Hindlimb muscle (tissue), 1 donor: Measurements from ENCODE around the gene PCDH7. TPM values are rescaled to one million over a fixed set of nuclear protein-coding genes. Genes with fewer than 3 reads are reported as not detected.

Experiments
- DNase-seq: peaks from one replicate; pipeline ENCODE4 v3.0.0-alpha.2; 2013
- polyA plus RNA-seq: library from polyadenylated mRNA; unstranded; fragments of 120-200 nt; gene quantifications from one replicate; pipeline ENCODE4 v1.2.1, GENCODE V29; 2013; ENCODE audit not compliant: insufficient read length

The PCDH7 gene, protein sequence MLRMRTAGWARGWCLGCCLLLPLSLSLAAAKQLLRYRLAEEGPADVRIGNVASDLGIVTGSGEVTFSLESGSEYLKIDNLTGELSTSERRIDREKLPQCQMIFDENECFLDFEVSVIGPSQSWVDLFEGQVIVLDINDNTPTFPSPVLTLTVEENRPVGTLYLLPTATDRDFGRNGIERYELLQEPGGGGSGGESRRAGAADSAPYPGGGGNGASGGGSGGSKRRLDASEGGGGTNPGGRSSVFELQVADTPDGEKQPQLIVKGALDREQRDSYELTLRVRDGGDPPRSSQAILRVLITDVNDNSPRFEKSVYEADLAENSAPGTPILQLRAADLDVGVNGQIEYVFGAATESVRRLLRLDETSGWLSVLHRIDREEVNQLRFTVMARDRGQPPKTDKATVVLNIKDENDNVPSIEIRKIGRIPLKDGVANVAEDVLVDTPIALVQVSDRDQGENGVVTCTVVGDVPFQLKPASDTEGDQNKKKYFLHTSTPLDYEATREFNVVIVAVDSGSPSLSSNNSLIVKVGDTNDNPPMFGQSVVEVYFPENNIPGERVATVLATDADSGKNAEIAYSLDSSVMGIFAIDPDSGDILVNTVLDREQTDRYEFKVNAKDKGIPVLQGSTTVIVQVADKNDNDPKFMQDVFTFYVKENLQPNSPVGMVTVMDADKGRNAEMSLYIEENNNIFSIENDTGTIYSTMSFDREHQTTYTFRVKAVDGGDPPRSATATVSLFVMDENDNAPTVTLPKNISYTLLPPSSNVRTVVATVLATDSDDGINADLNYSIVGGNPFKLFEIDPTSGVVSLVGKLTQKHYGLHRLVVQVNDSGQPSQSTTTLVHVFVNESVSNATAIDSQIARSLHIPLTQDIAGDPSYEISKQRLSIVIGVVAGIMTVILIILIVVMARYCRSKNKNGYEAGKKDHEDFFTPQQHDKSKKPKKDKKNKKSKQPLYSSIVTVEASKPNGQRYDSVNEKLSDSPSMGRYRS (N-terminal part only)
- 34.1 TPM for polyA plus RNA-seq

DNA sequence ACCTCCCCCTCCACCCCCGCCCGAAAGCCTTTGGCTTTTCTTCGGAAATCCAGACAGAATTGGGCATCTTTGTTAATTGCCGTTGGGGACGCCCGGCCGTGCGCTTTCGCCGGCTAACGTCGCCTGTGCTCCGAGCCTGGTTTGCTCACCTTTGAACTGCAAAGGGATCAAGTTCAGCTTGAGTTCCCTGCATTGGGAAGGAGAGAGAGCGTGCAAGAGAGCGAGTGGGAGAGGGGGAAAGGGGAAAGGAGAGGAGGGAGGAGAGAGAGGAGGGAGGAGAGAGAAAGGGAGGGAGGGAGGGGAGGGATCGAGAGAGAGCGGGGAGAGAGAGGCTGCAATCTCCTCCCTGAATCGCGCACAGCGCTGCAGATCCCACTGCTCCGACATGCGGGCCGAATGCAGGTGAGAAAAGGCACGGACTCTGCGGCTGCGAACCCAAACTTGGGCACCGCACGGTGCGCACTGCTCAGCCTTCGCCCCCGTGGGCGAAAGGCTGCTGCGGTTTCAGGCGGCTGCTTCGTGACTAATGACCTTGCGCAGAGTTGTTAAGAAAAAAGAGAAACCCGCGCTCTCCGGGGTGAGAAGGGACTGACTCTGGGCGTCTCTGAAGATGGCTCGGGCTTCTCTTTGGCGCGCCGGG lies at the start of gene PCDH7:
Gene PCDH7 (plus strand): TSS at position 349 of the 640 bp plus-strand sequence. CDS start 1,054 bp downstream, outside the sequence.
- peak; percentile 88 for DNase-seq

DNA sequence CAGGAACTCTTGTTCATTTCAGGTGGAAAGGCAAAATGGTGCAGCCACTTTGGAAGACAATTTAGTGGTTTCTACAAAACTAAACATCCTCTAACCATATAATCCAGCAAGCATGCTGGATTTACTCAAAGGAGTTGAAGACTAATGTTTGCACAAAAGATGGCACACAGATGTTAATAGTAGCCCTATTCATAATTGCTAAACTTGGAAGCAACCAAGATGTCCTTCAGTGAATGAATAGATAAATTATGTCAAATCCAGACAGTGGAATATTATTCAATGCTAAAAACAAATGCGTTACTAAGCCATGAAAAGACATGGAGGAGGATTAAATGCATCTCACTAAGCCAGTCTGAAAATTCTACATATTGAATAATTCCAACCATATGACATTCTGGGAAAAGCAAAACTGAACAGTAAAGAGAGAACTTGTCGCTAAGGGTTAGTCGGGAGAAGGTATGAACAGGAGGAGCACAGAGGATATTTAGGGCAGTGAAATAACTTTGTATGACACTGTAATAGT lies 48.2 kb upstream of the PCDH7 start:
- DNase-seq, result no peak

DNA sequence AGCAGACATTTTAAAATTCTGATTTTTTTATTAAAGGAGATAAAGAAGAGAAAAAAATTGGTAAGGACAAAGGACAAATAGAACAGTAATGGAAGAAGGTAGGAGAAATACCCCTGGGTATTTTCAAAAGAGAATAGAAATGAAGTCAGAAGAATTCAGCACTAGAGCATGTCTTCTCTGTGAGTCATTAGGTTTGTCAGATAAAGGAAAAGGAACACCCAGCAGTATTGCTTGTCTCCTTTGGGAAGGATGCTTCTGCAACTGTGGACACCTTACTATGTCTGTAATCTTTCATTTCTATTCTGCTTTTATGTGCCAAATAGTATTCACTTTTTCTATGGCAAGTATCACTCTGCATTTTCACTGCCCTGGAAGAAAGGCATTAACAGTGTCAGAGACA lies 24.0 kb upstream of the PCDH7 start:
- no peak for DNase-seq

DNA sequence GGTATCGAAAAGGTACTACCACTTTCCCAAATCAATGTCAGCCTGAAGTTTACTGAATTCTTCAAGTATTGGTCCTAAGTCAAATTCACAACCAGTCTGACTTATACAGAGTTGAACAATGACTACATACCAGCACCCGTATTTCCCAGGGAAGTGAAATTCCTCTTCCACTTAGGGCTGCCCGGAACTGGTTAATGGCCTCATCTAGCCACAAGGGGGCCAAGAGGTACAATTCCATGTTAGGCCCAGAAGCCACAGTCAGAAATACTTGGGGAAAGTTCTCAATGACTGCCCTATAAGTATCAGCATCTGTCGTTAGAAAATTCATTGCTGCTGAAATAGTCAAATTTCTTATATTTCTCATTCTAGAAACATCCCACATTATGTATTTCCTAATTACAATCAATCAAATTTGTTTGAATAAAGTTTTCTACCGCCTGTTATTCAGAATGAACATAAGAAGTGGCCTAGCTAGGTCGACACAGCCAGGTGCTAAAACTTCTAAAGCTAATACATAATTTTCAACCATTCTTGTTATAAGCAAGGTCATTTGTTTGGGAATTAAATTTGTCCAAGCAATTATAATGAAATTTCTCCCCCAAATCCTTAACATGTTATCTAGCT lies 5.6 kb upstream of the PCDH7 start:
- DNase-seq, result no peak

DNA sequence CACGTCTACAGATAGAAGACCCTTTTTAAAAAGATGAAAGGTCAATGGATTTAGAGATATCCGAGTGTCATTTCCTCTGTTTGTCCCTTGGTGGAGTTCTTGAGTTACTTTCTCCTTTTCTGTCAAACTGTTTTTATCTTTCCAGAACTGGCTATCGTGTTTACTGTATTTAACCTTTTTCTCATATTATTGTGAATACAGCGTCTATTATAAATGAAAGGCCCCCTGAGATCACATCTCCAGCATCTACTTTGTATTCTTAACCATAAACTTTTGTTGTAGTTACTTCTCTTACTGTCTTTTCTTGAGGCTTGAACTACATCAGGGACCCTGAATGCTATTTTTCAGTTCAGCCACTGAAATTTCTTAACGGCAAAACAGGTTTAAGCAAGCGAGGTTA lies 4.0 kb upstream of the PCDH7 start:
- peak; percentile 25 for DNase-seq

DNA sequence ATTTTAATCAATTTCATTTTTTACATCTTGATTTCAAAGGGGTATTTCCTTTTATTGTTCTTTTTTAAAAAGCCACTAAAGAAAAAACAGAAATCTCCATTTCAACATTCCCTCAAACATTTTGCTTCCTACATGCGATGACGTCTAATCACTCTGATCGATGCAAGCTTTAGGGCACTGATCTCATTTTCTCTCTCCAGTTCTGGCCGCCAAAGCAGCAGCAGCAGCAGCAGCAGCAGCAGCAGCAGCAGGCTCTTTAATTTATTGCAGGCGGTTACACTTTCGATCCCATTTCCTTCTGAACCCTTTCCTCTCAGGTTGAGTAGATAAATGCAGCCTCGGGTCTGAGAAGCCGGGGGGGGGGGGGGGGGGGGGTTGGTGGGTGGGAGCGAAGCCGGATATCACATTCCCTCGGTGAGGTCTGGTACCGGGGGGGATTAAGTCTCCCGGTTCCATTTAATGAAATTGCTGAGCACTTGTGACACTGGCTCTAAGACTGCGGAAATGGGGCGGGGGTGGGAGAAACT lies 3.4 kb upstream of the PCDH7 start:
- peak; percentile 31 for DNase-seq

DNA sequence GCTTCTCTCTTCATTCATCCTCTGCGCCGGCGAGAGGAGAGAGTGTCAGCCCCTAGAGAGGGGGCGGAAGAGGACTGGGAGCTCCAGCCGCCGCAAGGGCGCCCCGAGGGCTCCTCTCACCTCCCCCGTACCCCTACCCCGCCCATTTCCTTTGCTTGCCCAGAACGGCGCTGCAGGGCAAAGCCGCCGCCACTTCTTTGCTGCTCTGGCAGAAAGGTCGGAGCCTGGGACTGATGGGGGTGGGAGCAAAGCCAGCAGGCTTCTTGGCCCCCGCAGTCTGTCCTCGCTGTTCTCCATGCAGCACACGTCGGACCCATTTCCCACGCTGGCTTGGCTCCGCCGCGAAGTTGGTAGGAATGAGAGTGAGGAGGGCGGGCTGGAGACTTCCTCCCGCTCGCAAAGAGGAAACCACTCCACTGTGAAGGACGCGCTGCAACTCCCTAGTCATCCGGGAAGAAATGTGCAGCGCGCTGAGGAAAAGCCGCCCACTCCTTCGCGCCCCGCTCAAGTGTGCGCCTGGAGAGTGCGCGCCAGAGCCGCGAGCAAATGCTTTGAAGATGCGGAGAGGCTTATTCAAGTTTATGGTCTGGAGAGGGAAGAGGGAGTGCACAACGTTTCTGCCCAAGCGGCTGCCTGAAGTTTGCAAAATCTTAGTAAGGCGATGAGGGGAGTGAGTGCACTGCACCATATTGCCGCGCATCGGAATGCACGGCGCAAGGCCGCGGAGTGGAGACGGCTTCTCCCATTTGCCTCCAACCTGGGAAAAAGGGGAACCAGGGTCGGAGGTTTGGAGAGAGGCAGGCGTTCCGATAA lies 2.8 kb upstream of the PCDH7 start:
- DNase-seq, result peak; percentile 71

DNA sequence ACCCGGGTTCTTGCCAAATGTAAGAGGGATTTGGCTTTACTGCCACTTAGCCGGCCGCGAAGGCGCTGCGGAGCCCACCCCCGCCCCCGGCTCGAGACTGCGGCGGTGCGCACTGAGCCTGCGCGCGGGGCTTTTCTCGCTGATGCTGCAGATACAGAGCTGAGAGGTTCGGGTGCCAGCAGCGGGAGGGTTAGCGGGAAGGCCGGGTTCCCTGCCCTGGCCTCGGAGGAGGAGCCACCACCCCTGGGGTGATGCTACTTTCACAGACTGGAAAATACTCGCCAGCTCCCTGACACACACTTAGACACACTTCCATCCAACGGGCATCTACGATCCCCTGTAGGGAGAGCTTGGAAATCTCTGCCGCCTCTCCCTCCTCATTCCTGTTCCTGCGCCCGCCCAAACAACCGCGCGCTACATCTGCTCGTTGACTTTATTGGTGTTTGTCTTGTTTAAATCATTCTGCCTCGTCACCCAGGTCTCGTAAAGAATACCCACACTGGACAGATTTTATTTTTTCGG lies 2.1 kb upstream of the PCDH7 start:
- peak; percentile 83 for DNase-seq

DNA sequence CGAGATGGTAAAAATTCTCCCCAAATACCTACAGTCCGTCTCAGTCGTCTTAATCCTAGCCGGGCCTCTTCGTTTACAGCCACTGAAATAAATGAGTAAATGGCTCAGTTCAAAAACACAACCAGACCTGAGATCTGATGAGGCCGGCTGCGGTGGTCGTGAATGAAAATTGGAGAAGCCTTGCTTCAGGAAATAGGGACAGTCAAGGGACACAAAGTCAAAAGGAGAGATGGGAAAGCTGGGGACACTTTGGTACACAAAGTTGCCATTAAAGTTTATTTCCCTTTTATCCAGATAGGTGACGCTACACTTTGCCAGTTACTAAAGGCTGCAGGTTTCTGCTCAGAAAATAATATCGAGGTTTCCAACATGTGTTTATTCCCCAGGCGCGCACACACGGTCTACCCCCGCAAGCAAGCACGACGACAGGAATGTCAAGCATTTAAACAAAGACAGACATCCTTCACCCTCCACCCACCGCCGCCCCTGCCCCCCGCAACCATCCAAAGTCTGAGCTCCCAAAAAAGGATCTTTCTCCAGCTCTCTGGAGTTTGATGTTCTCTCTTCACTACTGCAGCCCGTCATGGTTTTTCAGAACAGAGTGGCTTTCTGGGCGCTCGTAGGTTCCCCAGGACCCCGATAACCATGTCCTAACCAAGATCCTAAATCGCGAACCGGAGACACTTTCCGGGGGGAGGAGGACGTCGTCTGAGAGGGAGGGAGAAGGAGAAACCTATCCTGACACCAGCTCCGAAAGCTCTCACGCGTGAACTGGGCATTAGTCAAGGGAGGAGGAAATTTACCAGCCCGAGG lies 1.3 kb upstream of the PCDH7 start:
- DNase-seq, result peak; percentile 61

DNA sequence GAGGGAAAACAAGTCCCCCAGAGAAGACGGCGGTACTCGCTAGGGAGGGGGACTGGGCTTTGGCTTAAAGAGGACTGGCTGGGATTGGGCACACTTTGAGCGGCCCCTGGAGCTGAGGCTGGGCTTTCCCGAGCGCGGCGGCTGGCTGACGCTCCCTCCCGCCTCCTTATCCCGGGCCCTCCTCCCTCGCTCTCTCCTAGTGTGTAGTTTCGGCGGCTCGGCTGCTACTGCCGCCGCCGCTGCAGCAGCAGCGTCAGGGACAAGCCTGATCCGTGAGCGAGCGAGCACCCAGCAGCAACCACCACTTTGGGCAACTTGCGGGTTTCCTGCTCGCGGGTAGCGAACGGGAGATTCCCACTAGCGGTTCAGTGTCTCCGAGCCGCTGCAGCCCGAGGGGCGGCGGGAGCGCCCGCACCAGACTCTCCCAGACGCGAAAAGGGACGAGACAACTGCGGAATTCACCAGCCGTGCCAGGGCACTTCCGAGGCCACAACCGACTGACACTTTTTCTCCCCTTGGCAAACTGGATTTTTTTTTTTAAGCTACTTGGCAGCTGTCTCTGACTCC lies 632 bp upstream of the PCDH7 start:
- DNase-seq, result peak; percentile 74

DNA sequence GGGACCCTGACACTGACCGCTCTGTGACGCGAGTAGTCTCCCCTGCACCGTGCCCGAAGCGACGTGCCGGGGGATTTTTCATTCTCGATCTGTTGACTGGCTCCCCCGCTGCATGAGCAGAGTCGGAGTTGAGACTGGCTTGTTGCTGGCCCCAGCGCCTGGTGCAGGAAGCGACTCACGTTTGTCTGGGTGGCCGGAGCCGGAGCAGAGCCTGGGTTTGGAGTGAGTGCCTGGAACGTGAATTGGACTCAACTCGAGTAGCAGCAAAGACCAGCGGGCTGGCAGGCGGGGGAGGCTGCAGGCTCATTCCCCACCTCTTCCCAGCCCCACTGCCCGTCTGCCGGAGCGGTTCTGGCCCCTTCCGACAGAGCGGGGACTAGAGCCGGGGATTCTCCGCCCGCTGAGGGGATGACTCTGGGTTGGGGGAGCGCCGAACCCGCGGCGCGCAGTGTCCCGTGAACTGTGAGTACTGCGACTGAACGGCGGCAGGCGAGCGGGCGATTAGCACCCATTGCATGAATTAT lies 554 bp downstream of the PCDH7 start:
- DNase-seq, result peak; percentile 62

DNA sequence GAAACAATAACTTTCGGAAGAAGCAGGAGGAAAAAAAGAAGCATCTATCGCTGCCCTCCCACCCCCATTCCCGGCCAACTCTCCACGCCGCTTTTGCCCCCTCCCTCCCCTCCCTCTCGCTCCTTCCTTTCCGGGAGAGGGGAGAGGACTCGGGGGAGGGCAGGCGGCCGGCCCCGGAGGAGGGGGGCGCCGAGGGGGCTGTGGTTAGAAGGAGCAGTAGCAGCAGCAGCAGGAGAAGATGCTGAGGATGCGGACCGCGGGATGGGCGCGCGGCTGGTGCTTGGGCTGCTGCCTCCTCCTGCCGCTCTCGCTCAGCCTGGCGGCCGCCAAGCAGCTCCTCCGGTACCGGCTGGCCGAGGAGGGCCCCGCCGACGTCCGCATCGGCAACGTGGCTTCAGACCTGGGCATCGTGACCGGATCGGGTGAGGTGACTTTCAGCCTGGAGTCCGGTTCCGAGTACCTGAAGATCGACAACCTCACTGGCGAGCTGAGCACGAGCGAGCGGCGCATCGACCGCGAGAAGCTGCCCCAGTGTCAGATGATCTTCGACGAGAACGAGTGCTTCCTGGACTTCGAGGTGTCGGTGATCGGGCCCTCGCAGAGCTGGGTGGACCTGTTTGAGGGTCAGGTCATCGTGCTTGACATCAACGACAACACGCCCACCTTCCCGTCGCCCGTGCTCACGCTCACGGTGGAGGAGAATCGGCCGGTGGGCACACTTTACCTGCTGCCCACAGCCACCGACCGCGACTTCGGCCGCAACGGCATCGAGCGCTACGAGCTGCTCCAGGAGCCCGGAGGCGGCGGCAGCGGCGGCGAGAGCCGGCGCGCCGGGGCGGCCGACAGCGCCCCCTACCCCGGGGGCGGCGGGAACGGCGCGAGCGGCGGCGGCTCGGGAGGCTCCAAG lies 1.3 kb downstream of the PCDH7 start:
- DNase-seq, result peak; percentile 47

DNA sequence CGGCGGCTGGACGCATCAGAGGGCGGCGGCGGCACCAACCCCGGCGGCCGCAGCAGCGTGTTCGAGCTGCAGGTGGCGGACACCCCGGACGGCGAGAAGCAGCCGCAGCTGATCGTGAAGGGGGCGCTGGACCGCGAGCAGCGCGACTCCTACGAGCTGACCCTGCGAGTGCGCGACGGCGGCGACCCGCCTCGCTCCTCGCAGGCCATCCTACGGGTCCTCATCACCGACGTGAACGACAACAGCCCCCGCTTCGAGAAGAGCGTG lies 1.9 kb downstream of the PCDH7 start:
- DNase-seq, result peak; percentile 60

DNA sequence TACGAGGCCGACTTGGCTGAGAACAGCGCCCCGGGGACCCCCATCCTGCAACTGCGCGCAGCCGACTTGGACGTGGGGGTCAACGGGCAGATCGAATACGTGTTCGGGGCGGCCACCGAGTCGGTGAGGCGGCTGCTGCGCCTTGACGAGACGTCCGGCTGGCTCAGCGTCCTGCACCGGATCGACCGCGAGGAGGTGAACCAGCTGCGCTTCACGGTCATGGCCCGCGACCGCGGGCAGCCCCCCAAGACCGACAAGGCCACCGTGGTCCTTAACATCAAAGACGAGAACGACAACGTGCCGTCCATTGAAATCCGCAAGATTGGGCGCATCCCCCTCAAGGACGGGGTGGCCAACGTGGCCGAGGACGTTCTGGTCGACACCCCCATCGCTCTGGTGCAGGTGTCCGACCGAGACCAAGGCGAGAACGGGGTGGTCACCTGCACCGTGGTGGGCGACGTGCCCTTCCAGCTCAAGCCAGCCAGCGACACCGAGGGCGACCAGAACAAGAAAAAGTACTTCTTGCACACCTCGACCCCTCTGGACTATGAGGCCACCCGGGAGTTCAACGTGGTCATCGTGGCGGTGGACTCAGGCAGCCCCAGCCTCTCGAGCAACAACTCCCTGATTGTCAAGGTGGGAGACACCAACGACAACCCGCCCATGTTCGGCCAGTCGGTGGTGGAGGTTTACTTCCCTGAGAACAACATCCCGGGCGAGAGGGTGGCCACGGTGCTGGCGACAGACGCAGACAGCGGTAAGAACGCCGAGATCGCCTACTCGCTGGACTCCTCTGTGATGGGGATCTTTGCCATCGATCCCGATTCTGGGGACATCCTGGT lies 2.4 kb downstream of the PCDH7 start:
- peak; percentile 40 for DNase-seq

DNA sequence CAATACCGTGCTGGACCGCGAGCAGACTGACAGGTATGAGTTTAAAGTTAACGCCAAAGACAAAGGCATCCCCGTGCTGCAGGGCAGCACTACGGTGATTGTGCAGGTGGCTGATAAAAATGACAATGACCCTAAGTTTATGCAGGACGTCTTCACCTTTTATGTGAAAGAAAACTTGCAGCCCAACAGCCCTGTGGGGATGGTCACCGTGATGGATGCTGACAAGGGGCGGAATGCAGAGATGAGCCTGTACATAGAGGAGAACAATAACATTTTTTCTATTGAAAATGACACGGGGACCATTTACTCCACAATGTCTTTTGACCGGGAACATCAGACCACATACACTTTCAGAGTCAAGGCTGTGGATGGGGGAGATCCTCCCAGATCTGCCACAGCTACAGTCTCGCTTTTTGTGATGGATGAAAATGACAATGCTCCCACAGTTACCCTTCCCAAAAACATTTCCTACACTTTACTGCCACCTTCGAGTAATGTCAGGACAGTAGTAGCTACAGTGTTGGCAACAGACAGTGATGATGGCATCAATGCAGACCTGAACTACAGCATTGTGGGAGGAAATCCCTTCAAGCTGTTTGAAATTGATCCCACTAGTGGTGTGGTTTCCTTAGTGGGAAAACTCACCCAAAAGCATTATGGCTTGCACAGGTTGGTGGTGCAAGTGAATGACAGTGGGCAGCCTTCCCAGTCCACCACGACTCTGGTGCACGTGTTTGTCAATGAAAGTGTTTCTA lies 3.2 kb downstream of the PCDH7 start:
- no peak for DNase-seq

DNA sequence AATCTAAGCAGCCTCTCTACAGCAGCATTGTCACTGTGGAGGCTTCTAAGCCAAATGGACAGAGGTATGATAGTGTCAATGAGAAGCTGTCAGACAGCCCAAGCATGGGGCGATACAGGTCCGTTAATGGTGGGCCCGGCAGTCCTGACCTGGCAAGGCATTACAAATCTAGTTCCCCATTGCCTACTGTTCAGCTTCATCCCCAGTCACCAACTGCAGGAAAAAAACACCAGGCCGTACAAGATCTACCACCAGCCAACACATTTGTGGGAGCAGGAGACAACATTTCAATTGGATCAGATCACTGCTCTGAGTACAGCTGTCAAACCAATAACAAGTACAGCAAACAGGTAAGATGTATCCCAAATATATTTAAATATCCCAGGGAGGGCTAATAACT lies 4.1 kb downstream of the PCDH7 start:
- no peak for DNase-seq

DNA sequence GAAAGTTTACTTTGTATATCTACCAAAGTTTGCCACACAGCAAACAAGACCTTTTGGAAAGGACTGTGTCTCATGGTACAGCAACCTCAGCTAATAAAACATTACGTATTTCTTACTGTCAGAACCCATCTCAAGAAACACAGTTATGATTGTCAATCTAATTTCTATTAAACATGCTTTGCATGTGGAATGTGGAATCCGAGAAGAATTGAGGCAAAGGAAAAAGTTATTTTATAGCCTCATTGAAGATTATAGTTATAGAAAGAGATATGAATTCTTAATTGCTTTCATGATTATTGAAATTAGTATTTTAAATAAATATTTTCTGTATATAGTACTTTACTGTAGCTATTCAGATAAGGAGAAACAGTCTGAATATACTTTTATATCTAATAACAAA lies 5.4 kb downstream of the PCDH7 start:
- DNase-seq, result no peak
